HG03558 (cell line): Measurements from ENCODE around the gene RBMXL3.
"Not testable (repeated sequence)": the region's sequence is repeated elsewhere in the genome, so short reads cannot be mapped to it uniquely, and the experiment has no call there.

Experiments used
- ATAC-seq: cut with Tn5 transposase; IDR thresholded peaks from one replicate; pipeline ENCODE4 v1.9.1; 2021; ENCODE audit warnings: moderate number of reproducible peaks; ENCODE audit not compliant: unreplicated experiment; ENCODE audit errors: extremely low read depth

RBMXL3 gene

GRCh38 chrX:115189110-115189509 is at the start of gene RBMXL3:
TSS of gene RBMXL3 (plus strand) at chrX:115189410. CDS start at chrX:115189442, 32 bp downstream.
- ATAC-seq = no peak

- ATAC-seq = no peak
These were observed 47.2 kb upstream of the RBMXL3 start for GRCh38 chrX:115142057-115142456.

DNA sequence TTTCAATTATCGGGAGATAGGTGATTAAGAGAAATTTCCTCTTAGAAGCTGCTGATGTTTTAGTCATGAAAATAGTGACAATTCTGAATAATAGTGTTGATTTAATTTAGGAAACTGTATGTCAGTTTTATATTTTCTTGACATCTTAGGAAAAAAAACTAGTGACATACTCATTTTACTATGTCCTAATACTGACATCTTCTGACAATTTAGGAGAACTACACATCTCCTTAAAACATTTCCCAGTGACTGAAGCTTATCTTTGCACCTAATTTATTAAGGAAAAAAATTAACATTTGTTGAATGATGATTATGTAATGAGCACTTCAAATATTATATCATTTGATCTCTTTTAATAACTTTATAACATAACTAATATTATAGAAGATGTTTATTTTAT is 42.0 kb upstream of the RBMXL3 start:
- no peak for ATAC-seq

GRCh38 chrX:115173181-115173580 is 16.0 kb upstream of the RBMXL3 start:
- ATAC-seq = no peak

- ATAC-seq = no peak
These were observed 14.7 kb upstream of the RBMXL3 start for GRCh38 chrX:115174548-115174947.

- no peak for ATAC-seq
These were observed 11.3 kb upstream of the RBMXL3 start for GRCh38 chrX:115177932-115178331.

- ATAC-seq = no peak
These were observed 10.7 kb upstream of the RBMXL3 start for GRCh38 chrX:115178473-115178872.

DNA sequence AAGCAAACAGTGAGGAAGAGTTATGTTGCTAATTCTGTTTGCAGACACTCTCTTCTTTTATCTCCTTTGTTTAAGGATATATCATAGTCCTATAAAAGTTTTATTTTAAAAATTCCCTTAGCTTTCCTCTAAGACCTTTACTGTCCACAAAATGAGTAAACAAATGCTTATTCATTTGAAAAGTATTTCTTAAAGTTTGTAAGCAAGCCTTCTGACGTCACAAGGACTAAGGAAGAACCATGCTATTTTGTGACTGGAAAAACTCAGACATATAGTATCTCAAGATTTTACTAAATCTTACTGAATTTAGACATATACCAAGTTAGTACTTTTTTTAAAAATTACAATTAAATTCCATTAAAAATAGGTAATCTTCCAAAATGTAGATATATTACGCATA is 5.2 kb upstream of the RBMXL3 start:
- ATAC-seq = no peak

DNA sequence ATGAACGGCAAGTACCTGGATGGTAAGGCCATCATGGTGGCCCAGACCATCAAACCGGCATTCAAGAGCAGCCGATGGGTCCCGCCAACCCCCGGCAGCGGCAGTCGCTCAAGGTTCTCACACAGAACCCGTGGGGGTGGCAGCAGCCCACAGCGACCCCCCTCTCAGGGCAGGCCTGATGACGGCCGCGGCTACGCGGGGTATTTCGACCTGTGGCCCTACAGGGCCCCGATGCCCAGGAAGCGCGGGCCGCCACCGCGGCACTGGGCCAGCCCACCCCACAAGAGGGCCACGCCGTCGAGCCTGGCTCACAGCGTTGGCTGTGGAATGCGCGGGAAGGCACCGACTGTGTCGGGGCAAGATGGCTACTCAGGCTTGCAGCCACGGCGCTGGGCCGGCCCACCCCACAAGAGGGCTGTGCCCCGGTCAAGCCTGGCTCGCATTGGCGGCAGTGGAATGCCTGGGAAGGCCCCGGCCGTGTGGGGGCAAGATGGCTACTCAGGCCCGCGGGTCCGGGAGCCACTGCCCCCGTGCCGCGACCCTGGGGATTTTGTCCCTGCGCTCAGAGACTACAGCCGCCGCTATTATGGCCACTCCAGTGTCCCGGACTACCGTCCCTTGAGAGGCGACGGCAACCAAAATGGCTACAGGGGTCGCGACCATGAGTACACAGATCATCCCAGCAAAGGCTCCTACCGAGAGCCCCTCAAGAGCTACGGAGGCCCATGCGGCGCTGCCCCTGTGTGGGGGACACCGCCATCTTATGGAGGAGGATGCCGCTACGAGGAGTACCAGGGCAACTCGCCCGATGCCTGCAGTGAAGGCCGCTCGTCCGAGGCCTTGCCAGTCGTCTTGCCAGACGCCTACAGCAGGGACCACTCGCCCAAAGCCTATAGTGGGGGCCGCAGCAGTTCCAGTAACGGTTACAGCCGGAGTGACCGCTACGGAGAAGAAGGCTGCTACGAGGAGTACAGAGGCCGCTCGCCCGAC is 731 bp downstream of the RBMXL3 start:
- no peak for ATAC-seq

DNA sequence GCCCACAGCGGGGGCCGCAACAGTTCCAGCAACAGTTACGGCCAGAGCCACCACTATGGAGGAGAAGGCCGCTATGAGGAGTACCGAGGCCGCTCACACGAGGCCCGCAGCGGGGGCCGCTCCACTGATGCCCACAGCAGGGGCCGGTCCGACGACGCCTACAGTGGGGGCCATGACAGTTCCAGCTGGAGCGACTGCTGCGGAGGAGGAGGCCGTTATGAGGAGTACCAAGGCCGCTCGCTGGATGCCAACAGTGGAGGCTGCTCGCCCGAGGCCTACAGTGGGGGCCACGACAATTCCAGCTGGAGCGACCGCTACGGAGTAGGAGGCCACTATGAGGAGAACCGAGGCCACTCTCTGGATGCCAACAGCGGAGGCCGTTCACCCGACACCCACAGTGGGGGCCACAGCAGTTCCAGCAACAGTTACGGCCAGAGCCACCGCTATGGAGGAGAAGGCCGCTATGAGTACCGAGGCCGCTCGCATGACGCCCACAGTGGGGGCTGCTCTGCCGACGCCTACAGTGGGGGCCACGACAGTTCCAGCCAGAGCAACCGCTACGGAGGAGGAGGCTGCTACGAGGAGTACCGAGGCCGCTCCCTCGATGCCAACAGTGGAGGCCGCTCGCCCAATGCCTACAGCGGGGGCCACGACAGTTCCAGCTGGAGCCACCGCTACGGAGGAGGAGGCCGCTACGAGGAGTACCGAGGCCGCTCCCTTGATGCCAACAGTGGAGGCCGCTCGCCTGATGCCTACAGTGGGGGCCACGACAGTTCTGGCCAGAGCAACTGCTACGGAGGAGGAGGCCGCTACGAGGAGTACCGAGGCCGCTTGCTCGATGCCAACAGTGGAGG is 1.7 kb downstream of the RBMXL3 start:
- no peak for ATAC-seq

- ATAC-seq = no peak
These were observed 2.5 kb downstream of the RBMXL3 start for GRCh38 chrX:115191490-115192243.

GRCh38 chrX:115192244-115192700 is 3.1 kb downstream of the RBMXL3 start:
- no peak for ATAC-seq

DNA sequence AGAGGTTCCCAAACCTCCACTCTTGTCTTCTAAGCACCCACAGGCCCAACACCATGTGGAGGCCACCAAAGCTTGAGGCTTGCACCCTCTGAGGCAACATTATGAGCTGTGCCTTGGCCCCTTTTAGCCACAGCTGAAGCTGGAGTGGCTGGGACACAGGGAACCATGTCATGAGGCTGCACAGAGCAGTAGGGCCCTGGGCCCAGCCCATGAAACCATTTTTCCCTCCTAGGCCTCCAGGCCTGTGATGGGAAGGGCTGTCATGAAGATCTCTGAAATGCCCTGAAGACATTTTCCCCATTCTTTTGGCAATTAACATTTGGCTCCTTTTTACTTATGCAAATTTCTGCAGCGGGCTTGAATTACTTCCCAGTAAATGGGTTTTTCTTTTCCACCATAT is 14.8 kb downstream of the RBMXL3 start:
- ATAC-seq = no peak

DNA sequence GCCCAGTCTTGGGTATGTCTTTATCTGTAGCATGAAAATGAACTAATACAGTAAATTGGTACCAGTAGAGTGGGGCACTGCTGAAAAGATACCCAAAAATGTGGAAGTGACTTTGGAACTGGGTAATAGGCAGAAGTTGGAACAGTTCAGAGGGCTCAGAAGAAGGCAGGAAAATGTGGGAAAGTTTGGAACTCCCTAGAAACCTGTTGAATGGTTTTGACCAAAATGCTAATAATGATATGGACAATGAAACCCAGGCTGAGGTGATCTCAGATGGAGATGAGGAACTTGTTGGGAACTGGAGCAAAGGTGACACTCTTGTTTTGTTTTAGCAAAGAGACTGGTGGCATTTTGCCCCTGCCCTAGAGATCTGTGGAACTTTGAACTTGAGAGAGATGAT is 20.3 kb downstream of the RBMXL3 start:
- not testable (repeated sequence) for ATAC-seq

DNA sequence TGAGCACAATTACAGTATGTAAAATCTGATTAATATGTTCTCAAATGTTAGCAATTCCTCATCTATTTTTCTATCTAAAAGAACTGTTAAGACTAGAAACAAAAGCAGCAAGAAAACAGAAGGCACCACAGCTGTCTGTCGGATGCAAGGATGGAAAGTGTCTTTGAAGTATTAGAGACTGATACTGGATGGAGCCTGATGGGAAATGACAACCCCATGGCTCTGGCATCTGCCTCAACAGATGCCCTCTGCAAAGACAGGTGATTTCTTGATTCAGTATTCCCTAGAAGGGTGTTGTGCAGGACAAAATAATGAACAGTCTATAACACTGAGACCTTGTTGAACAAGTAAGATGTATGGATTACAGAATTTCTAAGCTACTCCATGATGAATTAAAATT is 24.9 kb downstream of the RBMXL3 start:
- ATAC-seq = no peak

DNA sequence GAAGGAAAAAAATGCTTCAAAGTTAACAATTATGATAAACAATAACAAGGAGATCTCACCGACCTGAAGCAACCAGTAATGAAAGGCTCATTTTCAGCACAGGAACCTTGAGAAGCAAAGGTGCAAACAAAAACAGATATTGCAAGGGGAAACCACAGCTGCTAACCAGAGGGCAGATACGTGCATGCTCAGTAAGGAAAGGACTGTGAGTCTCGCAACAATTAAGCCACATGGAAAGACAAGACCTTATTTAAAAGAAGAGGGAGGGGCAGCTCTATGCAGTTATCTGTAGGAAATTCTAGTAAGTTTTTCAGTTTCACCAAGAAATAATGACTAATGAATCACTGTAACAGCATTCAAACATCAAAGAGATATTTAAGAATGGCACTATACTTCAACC is 25.4 kb downstream of the RBMXL3 start:
- ATAC-seq = no peak

GRCh38 chrX:115217346-115217745 is 28.1 kb downstream of the RBMXL3 start:
- not testable (repeated sequence) for ATAC-seq

DNA sequence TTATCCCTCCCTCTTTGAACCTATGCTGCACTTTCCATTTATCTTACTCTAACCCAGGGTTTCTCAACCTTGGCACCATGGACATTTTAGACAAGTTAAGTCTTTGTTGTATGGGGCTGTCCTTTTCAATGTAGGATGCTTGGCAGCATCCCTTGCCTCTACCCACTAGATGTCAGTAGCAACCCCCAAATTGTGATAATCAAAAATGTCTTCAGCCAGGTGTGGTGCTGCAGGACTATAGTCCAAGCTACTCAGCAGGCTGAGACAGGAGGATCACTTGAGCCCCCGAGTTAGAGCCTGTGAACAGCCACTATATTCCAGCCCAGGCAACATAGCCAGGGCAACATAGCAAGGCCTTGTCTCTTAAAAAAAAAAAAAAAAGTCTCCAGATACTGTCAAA is 37.7 kb downstream of the RBMXL3 start:
- ATAC-seq = no peak

GRCh38 chrX:115229337-115230003 is 40.3 kb downstream of the RBMXL3 start:
- no peak for ATAC-seq
